GM12892 (cell line): ENCODE results near the gene PTEN.

ENCODE experiments used
- POLR2A ChIP-seq: IDR thresholded peaks from 2 replicates; pipeline ENCODE4 v1.6.1; 2011; ENCODE audit warnings: low read depth, low read length, control low read depth
- POLR2AphosphoS5 ChIP-seq: IDR thresholded peaks from 2 replicates; pipeline ENCODE4 v1.6.1; 2011; ENCODE audit warnings: low read depth, low read length, control low read depth
- TAF1 ChIP-seq: IDR thresholded peaks from 2 replicates; pipeline ENCODE4 v1.6.1; 2011; ENCODE audit warnings: low read depth, mild to moderate bottlenecking, control low read depth, low read length, borderline replicate concordance

DNA sequence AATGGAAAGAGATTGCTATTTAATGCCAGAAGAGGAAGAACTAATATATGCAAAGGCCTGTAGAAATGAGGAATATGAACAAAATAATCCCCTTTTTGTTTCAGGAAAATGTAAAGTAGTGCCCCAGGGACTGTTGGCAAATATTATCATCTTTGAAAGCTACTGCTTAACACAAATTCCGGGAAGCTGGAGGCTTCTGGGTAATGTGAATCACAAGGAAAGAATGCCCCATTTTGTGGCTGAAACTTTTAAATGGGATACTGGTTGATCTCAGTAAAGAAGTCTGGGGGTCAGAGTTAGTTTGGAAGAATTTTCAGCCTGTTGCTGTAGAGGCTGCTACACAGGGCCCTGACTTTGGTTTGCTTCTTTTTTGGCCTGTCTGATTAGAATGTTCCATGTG lies 141.0 kb downstream of the PTEN start:
- TF ChIP-seq POLR2A = no peak
- TF ChIP-seq TAF1 = no peak
- no peak for TF ChIP-seq POLR2AphosphoS5
